Retinal pigment epithelial cell (primary cell): Measurements from ENCODE around the gene ELSPBP1.

ENCODE experiments used
- DNase-seq: peaks from one replicate; pipeline ENCODE4 v3.0.0-alpha.2; 2010; ENCODE audit warnings: low read depth
- H3K4me3 ChIP-seq: 2 replicates; pipeline ENCODE4 v1.5.1; 2011; ENCODE audit warnings: mild to moderate bottlenecking, low read length, control low read depth, moderate library complexity
- CTCF ChIP-seq: conservative IDR thresholded peaks from 2 replicates; pipeline ENCODE4 v1.5.1; 2011; ENCODE audit warnings: low read depth, low read length, control low read depth, inconsistent platforms

The ELSPBP1 gene

GRCh38 chr19:48023518-48023917 lies 29.1 kb downstream of the ELSPBP1 start:
- DNase-seq: no peak
- no peak for TF ChIP-seq CTCF
- no peak overlapping the region for H3K4me3 ChIP-seq

DNA sequence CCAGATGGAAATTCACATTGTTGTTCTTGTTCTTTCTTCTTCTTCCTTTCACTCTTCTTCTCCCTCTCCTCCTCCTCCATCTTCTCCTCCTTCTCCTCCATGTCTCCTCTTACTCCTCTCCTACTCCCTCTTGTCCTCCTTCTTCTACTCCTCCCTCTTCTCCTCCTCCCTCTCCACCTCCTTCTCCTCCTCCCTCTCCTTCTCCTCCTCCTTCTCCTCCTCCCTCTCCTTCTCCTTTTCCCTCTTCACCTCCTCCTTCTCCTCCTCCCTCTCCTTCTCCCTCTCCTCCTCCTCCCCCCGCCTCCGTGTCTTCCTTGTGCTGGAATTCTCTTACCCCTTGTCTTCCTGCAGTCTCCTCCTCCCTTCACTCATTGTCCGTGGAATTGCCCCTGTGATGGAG lies 31.0 kb downstream of the ELSPBP1 start:
- no peak overlapping the region for H3K4me3 ChIP-seq
- no peak for DNase-seq
- no peak for TF ChIP-seq CTCF

DNA sequence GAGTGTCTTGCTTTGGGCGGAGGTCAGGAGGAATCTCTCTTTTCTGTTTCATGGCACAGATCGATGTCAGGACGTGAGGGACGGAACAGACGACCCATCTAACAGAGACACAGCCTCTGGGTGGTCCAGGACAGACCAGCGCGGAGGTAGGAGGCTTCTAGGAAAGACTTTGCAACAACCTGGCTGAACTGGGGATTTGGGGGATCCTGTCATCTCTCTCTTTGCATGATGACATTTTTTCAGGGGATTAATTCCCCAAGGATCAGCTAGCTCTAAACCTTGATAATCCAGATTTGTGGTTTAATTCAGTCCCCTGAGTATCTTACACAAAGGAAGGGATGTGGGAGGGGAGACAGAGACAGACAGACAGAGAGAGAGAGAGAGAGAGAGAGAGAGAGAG lies 35.0 kb downstream of the ELSPBP1 start:
- H3K4me3 ChIP-seq: no peak overlapping the region
- no peak for DNase-seq
- TF ChIP-seq CTCF: no peak

GRCh38 chr19:48030073-48030472 lies 35.6 kb downstream of the ELSPBP1 start:
- TF ChIP-seq CTCF: no peak
- no peak overlapping the region for H3K4me3 ChIP-seq
- DNase-seq: no peak

- H3K4me3 ChIP-seq: no peak overlapping the region
- DNase-seq: no peak
- no peak for TF ChIP-seq CTCF
Measured at GRCh38 chr19:48033604-48034003, 39.2 kb downstream of the ELSPBP1 start.

DNA sequence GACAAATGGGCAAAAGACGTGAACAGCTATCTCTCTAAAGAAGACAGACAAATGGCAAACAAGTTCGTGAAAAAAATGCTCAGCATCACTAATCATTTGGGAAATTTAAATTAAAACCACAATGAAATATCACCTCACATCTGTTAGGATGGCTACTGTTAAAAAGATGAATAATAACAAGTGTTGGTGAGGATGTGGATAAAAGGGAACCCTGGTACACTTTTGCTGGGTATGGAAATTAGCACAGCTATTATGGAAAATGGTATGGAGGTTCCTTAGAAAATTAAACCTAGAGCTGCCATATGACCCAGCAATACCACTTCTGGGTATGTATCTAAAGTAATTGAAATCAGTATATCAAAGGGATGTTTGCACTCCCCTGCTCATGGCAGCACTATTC lies 42.3 kb downstream of the ELSPBP1 start:
- no peak for DNase-seq
- H3K4me3 ChIP-seq: no peak overlapping the region
- TF ChIP-seq CTCF: no peak

DNA sequence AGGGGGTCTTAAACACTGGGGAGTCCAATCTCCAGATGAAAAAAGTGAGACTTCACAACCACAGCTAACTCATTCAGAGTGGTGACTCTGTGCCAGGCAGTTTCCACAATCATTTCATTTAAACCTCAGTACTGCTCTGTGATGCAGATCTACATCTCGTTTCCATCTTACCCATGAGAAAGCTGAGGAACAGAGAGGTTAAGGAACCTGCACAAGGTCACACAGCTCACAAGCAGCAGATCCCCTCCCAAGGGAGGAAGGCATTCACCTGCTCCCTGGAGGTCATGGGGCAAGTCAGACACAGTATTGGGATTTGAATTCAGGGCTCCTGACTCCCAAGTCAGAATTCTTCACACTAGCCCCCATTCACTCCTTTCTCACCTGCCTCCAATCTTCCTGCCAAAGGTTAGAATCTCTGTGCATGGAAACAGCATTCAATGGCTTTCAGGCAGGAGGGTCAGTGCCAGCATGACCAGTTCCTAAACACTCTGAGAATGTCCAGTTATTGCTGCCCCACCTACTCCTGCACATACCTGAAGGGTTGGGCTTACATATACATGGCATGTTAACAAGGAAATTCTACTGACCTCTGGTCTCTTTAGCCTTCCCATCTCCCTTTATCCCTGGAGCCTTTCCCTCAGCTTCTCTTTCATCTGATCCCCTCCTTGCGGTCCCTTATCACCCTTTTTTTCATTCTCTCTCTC lies 47.6 kb downstream of the ELSPBP1 start:
- no peak overlapping the region for H3K4me3 ChIP-seq
- DNase-seq: no peak
- no peak for TF ChIP-seq CTCF
